GM12874 (cell line): Measurements from ENCODE around the gene DTX3L.

Experiments
- CTCF ChIP-seq: IDR thresholded peaks from 2 replicates; pipeline ENCODE4 v1.5.1; 2011; ENCODE audit warnings: low read depth, mild to moderate bottlenecking, control low read depth, low read length, moderate library complexity; ENCODE audit not compliant: insufficient read depth

DTX3L gene

GRCh38 chr3:122530164-122530563 is 34.0 kb upstream of the DTX3L start:
- no peak for TF ChIP-seq CTCF

GRCh38 chr3:122533480-122533879 is 30.7 kb upstream of the DTX3L start:
- TF ChIP-seq CTCF = no peak

DNA sequence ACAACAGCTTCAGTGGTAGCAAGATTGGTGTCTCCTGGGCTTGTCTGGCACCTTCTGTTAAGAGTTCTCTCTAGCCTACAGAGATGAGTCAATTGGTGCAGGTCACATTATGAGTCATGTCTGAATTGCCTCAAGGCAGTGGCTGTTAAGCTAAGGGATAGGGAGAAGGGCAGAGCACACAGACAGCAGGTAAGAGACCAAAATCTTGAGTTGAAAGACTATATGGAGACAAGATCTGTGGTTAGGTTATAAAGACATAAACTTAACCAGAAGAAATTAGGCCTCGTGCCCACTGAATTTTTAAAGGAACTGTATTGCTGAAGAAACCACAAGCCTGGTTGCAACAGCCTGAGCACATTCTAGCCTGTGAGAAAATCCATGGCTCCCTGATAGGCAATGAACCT is 30.2 kb upstream of the DTX3L start:
- no peak for TF ChIP-seq CTCF

GRCh38 chr3:122535964-122536631 is 28.0 kb upstream of the DTX3L start:
- TF ChIP-seq CTCF = no peak

DNA sequence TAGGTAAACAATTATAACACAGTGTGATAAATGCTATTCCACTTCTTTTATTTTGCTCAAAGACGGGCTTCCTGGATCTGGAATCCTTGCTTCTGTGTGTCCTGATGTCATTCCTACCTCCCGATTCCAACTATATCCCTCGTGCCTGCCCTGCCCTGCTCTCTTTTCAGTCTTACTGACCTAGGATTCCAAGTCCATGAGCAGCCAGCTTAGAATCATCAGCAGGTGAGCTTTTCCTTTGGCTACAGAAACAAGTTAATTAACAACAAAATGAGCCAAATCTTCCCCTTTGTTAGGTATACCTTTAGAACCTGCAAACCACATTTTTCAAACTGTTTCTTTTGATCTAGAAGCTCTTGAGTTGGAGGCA is 27.5 kb upstream of the DTX3L start:
- TF ChIP-seq CTCF = no peak

GRCh38 chr3:122538956-122539490 is 25.1 kb upstream of the DTX3L start:
- TF ChIP-seq CTCF = no peak

GRCh38 chr3:122546151-122546550 is 18.0 kb upstream of the DTX3L start:
- TF ChIP-seq CTCF = no peak
